HG03039 (cell line): Measurements from ENCODE around the gene DPT.

Experiments
- ATAC-seq: cut with Tn5 transposase; IDR thresholded peaks from one replicate; pipeline ENCODE4 v1.9.1; 2021; ENCODE audit warnings: mild to moderate bottlenecking, moderate library complexity; ENCODE audit not compliant: unreplicated experiment

Gene DPT

GRCh38 chr1:168671782-168672181 is 57.2 kb downstream of the DPT start:
- no peak for ATAC-seq

DNA sequence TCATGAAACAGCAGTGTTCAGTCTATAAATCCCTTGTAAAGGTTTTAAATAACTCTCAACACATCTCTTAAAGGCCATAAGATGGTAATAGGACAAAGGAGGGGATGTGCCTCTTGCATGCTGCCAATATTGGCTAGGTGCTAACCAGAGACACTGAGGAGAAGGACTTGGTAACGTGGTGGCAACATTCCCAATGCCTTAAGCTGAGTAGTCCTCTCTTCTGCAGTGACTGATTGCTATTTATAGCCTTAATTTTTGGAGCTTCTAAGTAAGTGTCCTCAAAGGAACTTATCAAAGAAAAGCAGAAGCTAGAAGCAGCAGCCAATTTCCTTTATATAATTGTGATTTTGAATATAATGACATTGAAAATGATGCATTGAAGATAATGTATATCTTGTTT is 63.0 kb downstream of the DPT start:
- no peak for ATAC-seq

DNA sequence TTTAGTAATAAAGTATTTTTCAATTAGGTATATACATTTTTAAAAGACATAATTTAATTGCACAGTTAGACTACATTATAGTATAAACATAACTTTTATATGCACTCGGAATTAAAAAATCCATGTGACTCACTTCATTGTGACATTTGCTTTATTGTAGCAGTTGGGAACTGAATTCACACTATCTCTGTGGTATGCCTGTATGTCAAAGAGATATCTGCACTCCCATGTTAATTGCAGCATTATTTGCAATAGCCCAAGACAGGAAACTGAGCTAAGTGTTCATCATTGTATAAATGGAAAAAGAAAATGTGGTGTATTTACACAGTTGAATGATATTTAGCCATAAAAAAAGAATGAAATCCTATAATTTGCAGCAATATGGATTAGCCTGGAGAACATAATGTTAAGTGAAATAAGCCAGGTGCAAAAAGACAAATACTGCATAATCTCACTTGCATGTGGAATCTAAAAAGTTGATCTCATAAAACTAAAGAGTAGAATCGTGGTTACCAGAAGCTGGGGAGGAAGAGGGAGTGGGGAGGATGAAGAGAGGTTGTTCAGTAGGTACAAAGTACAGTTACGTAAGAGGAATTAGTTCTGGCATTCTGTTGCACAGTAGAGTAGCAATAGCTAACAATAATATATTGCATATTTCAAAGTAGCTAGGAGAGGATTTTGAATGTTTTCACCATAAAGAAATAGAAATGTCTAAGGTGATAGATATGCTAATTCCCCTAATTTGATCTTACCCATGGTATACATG is 64.8 kb downstream of the DPT start:
- no peak for ATAC-seq

- no peak for ATAC-seq
Measured at GRCh38 chr1:168656485-168656884, 72.5 kb downstream of the DPT start.

- no peak for ATAC-seq
Measured at GRCh38 chr1:168654198-168654915, 74.6 kb downstream of the DPT start.

DNA sequence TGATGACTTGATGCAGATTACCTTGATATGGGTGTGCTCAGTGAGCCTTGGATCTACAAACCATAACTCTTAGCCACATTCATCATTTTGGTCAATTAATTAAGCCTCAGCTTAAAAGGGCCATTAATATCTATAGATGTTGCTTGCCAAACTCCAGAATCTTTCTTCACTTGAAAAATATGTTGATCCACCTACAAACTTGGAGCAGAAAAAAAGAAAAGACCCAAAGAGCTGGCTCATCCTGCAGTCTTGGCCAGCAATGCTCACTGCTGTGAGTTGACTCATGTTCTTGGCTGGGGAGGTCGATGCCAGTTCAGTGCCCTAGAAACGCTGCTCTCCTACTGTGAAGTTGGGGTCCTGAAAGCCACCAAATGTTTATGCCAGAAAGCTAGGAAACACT is 75.4 kb downstream of the DPT start:
- ATAC-seq: no peak

- no peak for ATAC-seq
Measured at GRCh38 chr1:168645721-168646120, 83.3 kb downstream of the DPT start.
